Measurements from ENCODE around the gene C9orf152. TPM values are rescaled to one million over a fixed set of nuclear protein-coding genes. Genes with fewer than 3 reads are reported as not detected.
"Not testable (repeated sequence)": the region's sequence is repeated elsewhere in the genome, so short reads cannot be mapped to it uniquely, and the experiment has no call there.

C9orf152 gene, protein sequence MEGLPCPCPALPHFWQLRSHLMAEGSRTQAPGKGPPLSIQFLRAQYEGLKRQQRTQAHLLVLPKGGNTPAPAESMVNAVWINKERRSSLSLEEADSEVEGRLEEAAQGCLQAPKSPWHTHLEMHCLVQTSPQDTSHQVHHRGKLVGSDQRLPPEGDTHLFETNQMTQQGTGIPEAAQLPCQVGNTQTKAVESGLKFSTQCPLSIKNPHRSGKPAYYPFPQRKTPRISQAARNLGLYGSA
- not detected in 2 replicates for polyA plus RNA-seq (2014; cell fraction: cytosol; rRNA removed)
- not detected in 2 replicates for polyA plus RNA-seq (2014; cell fraction: nucleus; rRNA removed)

DNA sequence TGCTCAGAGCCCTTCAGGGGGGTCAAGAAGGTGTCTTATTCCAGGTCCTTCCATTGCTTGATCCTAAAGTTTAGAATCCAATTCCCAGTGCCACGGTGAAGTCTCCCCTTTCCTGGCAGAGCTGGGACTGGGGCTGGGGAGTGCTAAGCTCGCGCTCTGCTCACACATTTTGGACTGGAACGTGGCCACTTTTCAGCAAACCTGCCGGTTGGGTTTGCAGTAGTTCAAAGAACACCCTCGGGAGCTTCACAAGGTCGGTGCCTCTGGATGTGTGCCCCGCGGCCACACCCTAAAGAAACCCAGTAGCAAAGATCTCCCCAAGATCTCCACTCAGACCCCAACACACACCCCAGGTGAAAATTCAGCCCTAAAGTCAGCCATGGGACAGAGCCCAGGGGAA, at the start of gene C9orf152:
C9orf152 (minus strand) TSS at position 129 of the 400 bp plus-strand sequence. CDS start 580 bp downstream, outside the sequence.
- no peak for DNase-seq (ENCODE audit: low spot score)

DNA sequence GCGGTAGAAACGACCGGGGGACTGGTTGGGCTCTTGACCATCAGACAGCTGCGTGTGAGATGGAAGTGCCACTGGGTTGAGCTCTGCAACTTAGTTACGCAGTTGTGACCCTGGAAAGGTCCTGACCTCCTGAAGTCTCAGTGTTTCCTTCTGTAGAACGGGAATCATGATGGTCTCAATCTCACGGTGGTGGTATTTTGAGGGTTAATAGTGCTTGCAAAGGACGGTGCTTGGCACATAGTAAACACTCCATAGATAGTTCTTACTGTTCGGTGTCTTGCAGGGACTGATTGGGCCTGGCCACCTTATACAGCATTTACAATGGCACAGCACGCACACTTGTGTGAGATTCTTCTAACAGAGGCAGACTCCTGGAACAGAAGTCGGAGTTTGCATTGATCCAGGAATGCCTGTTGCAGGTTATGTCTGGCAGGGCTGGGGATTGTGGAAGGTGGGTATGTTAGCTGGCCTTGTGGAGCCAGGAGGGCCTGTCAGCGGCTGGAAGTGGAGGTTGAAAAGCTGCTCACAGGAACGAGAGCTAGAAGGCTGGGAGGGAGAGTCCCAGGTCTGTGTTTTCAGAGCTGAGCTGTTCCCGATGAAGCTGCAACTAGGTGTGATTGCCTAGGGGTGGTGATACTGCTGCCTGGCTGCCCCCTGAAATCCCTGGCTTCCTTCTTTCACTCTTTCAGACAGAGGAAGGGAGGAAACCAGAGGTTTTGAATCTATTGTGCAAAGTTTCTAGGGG, 49.3 kb upstream of the C9orf152 start:
- peak; percentile 12 for DNase-seq (ENCODE audit: low spot score)

DNA sequence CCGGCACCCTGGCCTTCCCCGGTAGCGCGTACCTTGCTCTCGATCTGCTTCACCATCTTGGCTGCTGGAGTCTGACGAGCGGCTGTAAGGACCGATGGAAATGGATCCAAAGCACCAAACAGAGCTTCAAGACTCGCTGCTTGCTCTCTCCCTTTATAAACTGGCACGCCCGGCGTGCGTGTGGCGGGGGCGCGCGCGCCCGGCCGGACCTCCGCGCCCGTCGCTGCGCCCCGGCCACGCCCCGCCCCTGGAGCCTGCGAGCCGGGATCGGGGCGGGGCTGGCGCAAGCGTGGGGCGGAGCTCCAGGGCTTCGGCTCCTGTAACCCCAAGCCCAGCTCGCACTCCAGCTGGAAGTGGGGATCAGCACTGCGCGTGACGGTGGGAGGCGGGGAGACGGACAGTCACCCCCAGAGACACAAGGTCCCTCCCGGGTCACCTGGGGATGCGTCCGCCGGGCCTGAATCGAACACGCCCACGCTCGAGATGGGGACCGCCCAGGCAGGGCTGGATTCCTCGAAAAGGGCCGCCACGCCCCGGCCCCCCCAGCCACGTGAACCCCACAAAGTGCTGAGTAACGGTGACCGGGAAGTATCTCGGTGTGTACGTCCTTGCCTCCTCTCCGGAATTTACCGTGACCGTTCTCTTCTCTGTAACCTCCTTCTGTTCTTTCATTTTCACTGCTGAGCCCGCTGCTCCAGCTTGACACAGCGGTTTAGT, 48.6 kb upstream of the C9orf152 start, which contains the start of gene TXN:
TXN (minus strand) TSS at position 128 of the 717 bp plus-strand sequence; CDS start at position 56, 72 bp downstream.
- DNase-seq (ENCODE audit: low spot score): peak; percentile 85

DNA sequence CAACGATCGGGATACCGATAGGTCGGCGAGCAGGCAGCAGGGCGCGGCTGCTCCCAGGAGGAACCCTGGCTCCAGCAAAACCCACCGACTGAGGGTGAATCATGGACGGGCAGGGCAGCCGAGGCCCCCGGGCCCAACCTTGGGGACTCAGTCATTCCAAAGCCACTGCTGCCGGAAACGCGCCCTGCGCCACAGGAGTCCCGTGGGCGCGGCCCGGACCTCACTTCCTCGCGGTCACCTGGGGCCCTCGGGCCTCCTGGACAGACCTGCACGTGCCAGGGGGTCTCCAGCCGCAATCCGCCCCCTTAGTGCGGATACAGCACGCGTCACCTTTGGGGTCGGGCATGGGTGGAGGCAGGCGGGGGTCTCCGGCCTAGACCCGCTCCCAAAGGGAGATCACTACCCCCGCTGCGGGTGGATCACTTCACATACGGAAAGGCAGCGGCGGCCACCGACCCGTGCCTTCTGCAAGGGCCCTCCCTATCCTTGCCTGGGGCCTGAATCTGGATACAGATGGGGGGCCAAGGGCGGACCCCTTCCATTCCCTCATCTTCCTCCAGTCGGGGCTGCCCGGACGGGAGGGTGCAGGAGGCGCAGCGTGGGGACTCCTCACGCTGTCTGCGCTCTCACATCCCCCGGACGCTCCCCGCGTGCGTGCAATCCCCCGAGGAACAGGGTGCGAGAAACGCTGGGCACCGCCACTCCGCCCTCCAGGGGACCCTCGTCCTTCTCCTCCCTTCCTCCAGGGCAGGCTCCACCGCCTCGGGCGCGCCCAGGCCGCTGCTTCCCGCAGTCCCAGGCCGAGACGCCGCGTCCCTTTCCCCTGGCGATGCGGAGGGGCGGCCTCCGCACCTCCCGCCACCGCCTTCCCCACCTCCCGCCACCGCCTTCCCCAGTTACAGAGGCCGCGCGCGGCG, 47.8 kb upstream of the C9orf152 start:
- peak; percentile 35 for DNase-seq (ENCODE audit: low spot score)

DNA sequence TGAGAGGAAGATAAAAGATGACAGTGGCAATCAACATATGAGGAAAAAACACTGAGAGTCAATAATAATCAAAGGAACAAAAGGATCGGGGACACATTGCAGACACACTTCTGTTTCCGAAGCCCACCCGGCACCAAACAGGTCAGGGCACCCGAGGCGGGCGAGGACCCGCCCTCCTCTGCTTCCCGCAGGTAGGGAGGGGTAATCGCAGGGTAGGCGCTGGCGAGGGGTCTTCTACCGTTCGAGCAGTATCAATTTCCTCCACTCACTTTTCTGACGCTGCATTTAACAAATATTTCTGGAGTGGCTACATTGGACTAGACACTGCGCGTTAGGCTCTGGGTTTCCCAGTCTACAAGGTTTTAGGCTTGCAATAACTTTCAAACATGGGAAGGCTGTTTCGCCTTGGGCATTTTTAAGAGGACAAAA, 47.1 kb upstream of the C9orf152 start:
- DNase-seq (ENCODE audit: low spot score): peak; percentile 16

DNA sequence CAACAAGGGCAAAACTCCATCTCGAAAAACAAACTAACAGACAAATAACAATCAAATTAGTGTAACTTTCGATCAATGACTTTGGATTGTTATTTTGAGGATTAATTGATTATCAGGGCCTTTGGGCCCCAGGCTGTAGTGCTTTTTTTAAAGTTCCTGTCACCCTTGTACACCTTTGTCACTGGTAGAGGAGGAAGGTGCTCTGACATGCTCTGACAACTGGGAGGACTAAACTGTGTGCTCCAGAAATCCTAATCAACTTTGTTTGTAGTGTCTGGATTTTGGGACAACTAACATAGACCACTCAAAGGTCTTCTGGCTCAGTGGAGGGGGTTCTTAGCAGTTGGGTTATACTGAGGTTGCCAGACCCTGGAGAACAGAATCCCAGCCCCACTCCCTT, 46.5 kb upstream of the C9orf152 start:
- DNase-seq (ENCODE audit: low spot score): no peak

DNA sequence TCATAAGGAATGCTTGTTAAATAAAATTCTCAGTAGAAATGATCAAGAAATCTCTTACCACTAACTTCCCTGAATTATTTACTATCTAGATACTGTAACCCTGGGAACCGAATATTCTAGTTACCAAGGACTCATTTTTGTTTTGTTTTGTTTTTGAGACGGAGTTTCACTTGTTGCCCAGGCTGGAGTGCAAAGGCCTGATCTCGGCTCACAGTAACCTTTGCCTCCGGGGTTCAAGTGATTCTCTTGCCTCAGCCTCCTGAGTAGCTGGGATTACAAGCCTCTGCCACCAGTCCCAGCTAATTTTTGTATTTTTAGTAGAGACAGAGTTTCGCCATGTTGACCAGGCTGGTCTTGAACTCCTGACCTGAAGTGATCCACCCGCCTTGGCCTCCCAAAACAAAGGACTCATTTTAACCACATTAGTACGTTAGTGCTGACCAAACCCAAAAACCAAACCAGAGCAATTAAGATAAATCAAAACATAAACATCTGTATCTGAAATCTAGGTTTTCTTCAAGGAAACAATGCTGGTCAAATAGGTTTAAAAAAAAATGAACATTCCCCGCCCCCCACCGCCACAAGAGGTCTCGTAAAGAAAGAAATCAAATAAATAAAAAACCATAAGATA, 44.7 kb upstream of the C9orf152 start:
- no peak for DNase-seq (ENCODE audit: low spot score)

DNA sequence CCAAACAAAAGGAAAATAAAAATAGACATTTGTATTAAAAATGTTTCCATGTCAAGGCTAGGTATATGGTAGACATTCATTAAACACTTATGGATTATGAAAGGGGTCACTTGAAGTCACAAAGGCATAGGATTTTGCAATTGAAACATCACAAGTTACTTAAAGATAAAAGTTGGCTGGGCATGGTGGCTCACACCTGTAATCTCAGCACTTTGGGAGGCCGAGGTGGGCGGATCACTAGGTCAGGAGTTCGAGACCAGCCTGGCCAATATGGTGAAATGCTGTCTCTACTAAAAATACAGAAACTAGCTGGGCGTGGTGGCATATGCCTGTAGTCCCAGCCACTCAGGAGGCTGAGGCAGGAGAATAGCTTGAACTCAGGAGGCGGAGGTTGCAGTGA, 43.8 kb upstream of the C9orf152 start:
- DNase-seq (ENCODE audit: low spot score): not testable (repeated sequence)

DNA sequence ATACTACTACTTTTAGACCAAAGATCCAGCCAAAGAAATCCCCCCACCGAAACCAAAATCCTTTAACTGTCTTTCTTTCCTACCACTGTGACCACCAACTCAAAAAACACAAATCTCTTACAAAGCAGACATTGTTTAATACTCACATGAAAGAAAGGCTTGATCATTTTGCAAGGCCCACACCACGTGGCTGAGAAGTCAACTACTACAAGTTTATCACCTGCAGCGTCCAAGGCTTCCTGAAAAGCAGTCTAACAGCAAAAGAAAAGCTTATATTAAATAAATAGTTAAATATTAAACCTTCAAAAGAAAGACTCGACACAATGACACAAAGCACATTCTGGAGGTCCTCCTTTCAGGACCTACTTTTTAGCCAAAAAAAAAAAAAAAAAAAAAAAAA, 43.3 kb upstream of the C9orf152 start:
- DNase-seq (ENCODE audit: low spot score): no peak

DNA sequence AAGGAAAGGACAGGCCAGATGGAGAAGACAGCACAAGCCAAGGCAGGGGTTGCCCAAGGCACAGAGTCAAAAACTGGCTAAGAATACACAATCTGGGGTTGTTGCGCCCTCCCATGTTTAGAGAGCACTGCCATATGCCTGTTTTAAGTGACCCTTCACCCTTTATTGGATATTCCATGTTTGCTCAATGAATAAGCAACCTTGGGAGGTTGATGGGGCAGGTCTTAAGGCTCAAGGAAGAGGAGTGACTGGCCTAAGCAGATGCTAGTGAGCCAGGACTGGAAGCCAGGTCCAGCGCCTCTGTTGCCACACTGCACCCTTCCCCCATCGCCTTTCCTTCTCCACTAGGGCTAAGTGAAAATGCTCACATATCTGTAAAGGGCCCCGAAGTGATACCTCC, 41.6 kb upstream of the C9orf152 start:
- no peak for DNase-seq (ENCODE audit: low spot score)

DNA sequence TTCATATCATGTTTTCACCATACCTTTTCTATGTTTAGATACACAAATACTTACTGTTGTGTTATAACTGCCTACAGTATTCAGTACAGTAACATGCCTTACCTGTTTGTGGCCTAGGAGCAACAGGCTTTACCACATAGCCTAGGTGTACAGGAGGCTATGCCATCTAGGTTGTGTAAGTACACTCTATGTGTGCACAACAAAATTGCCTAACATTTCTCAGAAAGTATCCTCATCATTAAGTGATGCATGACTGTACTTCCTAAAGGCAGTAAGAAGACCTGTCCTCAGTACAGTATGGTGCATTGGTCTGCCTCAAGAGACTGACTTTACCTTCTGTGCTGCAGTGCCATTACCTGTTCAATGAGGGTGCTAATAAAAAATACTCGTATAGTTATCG, 40.4 kb upstream of the C9orf152 start:
- DNase-seq (ENCODE audit: low spot score): no peak

DNA sequence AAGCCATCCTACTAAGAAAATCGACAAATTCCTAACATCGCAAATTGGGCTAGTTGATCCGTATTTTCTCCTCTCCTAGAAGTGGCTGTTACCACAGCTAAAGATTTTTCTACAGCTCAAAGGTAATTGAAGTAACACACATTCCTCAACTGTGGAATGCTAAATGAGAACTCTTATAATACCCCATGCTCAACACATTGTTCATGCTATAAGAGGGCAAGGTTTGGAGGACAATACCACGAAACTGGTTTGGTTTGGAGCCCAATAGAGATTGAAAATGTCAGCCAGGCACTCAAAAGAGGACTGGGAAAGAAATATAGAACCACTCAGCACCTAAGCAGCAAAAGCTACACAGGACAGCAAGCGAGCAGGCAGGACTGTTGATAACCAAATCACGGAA, 38.3 kb upstream of the C9orf152 start:
- DNase-seq (ENCODE audit: low spot score): no peak

DNA sequence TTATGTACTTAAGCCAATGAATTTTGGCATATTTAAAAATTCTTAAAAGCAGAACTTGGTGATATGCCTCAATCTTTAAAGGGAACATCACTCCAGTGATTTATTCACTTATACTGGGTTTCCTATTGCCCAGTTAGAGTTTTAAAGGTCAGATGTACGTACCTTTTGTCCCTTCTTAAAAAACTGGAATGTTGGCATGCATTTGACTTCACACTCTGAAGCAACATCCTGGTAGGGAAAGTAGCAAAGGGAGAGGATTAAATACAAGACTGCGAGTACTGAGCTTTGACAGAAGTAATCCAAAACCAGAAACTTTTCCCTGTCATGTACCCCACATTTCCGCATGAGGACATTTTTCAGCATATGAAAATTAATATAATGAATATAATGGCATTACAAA, 36.7 kb upstream of the C9orf152 start:
- DNase-seq (ENCODE audit: low spot score): no peak

DNA sequence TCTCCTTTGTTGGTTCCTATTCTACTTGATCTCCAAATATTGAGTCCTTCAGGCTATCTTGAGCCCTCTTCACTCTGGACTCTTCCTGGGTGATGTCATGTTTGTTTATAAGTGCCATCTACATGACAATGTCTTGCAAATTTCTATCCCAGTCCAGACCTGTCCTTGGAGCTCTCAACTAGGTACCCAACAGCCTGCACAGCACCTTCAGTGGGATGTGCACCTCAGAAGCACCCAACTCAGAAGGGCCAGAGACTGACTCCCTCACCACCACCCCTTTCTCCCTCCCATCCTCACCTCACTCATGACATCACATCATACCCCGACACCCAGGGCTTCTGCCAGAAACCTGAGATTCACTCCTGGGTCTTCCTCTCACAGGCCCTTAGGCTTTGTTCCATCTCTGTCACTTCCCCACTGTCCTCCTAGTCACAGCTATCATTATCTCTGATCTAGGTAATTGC, 33.9 kb upstream of the C9orf152 start:
- no peak for DNase-seq (ENCODE audit: low spot score)

DNA sequence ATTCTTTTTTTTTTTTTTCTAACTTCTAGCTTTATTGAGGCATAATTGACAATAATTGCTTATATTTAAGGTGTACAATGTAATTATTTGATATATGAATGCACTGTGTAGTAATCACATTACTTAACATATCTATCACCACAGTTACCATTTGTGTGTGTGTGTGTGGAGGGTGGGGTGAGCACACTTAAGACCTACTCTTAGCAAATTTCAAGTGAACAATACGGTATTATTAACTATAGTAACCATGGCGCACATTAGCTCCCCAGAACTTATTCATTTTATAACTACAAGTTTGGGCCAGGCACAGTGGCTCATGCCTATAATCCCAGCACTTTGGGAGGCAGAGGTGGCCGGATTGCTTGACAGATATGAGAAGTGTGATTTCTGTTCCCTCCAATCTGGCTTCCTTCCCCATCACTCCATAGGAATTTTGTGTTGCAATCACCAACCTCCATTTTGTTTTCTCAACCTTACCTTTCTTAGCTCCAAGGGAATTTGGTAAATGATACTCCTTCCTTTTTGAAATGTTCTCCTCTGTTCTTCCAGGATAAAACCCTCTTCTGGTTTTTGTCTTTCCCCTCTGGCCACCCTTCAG, 33.4 kb upstream of the C9orf152 start:
- DNase-seq (ENCODE audit: low spot score): no peak

DNA sequence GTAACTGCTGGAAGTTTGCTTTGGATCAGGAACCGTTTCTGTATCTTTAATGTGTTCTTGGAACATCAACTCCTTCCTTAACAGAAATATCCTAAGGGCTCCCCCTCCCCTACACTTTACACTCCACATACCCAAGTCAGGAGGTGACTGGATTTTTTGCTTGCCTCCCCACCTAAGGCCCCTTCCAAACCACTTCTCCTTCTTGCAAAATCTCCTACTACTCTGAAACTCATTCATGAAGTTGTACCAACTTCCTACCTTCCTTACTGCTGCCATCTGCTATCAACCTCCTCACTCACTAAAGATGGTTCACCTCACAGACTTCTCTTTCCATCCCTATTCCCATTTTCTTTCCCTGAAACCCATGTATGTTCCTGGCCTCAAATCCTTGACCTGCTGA, 32.2 kb upstream of the C9orf152 start:
- DNase-seq (ENCODE audit: low spot score): no peak

DNA sequence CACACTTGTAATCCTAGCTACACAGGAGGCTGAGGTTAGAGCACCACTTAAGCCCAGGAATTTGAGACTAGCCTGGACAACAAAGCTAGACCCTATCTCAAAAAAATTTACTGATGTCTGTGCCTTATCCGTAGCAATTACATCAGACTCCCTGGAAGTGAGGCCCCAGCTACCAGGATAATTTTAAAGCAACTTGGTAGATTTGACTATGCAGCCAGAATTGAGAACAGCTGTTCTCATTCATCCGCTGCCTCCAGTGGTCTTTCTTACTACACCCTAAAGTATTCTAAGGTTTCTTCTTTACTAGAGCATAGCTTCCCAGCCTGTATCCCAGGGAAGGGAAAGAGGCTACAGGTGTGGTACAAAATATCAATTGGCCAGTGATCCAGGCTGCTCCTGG, 20.4 kb upstream of the C9orf152 start:
- no peak for DNase-seq (ENCODE audit: low spot score)

DNA sequence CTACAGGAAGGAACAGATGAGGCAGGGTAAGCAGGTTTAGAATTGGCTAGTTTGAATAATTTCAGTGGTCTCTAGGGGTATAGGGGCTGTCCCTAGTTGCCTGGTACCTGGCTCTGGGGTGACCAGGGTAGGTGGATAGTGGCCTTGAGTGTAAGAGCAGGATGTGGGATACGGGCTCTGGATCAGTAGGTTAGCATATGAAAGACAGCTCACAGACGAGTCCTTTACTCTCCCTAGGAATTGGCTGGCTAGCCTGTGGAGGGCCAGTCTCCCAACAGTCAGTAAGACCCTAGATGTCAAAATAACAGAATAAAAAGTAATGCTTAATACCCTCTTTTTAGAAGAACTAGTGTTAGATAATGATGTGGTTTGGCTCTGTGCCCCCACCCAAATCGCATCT, 16.6 kb upstream of the C9orf152 start:
- DNase-seq (ENCODE audit: low spot score): no peak

DNA sequence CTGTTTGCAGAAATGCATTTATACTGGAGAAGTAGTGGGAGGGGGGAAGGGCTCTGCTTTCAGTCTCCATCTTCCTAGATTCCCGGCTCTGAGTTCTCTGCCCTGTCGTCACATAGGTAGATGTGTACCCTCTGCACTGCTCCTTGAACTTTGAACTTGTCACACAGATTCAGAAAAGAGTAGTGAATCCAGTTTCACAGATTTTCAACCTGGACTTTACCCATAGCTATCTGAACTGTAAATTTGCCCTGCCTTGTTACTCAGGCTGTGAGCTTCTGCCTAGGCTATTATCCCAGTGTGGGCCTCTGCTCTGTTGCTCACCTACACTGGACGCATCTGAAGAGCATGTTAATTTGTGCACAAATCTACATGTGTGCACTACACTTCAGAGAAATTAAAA, 12.8 kb upstream of the C9orf152 start:
- DNase-seq (ENCODE audit: low spot score): no peak

DNA sequence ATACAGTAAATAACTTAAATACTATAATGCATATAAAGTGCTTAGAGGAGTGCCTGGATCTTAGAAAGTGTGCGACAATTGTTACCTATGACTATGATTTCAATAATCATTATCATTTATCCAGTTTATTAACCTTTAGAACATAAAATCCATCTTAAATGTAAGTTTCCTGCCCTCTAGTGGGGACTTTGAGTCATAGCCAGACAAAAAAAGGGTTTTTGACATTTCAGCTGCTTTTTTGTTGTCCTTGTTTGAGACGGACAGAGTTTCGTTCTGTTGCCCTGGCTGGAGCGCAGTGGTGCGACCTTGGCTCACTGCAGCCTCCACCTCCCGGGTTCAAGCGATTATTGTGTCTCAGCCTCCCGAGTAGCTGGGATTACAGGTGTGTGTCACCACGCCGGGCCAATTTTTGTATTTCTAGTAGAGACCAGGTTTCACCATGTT, 9.7 kb upstream of the C9orf152 start:
- DNase-seq (ENCODE audit: low spot score): peak; percentile 42

All from SK-N-DZ (cell line).